ENCODE measurements around the gene PCIF1.
A peak's percentile ranks its signal among the peaks of the same experiment; 100 is the strongest.
"Not testable (repeated sequence)": the region's sequence is repeated elsewhere in the genome, so short reads cannot be mapped to it uniquely, and the experiment has no call there.

PCIF1 gene

GRCh38 chr20:45968801-45969711, 34.6 kb downstream of the PCIF1 start:
- DNase-seq, result no peak

GRCh38 chr20:45969712-45970634, 35.5 kb downstream of the PCIF1 start:
- DNase-seq, result peak; percentile 27

GRCh38 chr20:45970646-45971424, 36.4 kb downstream of the PCIF1 start:
- no peak for DNase-seq

- no peak for DNase-seq
Measured at GRCh38 chr20:45971425-45971674, 36.9 kb downstream of the PCIF1 start.

- DNase-seq, result peak; percentile 96
Measured at GRCh38 chr20:45971675-45972499, 37.4 kb downstream of the PCIF1 start, which contains the start of gene ZNF335. Gene ZNF335 (minus strand): TSS chr20:45972203. CDS start chr20:45971410, 793 bp downstream.

- DNase-seq, result no peak
Measured at GRCh38 chr20:45972500-45973183, 38.2 kb downstream of the PCIF1 start.

- DNase-seq, result no peak
Measured at GRCh38 chr20:45974896-45975565, 40.5 kb downstream of the PCIF1 start.

GRCh38 chr20:45975686-45976085, 41.2 kb downstream of the PCIF1 start:
- DNase-seq, result no peak

GRCh38 chr20:45976086-45976485, 41.6 kb downstream of the PCIF1 start:
- no peak for DNase-seq

- no peak for DNase-seq
Measured at GRCh38 chr20:45981261-45981660, 46.8 kb downstream of the PCIF1 start.

GRCh38 chr20:45983279-45983743, 48.8 kb downstream of the PCIF1 start:
- no peak for DNase-seq

GRCh38 chr20:45985573-45985972, 51.1 kb downstream of the PCIF1 start:
- no peak for DNase-seq

- peak; percentile 55 for DNase-seq
Measured at GRCh38 chr20:45987108-45987780, 52.8 kb downstream of the PCIF1 start.

GRCh38 chr20:45988830-45989229, 54.3 kb downstream of the PCIF1 start:
- DNase-seq, result not testable (repeated sequence)

GRCh38 chr20:45991616-45992015, 57.1 kb downstream of the PCIF1 start:
- no peak for DNase-seq

GRCh38 chr20:45993197-45993951, 58.9 kb downstream of the PCIF1 start:
- no peak for DNase-seq

GRCh38 chr20:45994761-45995493, 60.4 kb downstream of the PCIF1 start:
- DNase-seq, result no peak

GRCh38 chr20:45995495-45996097, 61.1 kb downstream of the PCIF1 start:
- DNase-seq, result not testable (repeated sequence)
